BLaER1 (cell line): Measurements from ENCODE around the gene ENO2.
"Not testable (repeated sequence)": the region's sequence is repeated elsewhere in the genome, so short reads cannot be mapped to it uniquely, and the experiment has no call there.

Source experiments
- H3K27ac ChIP-seq: shearing (Covaris generic); formaldehyde crosslinking; 2 replicates; pipeline ENCODE4 v1.8.1; 2022
- H3K27me3 ChIP-seq: shearing (Covaris generic); formaldehyde crosslinking; 2 replicates; pipeline ENCODE4 v1.8.1; 2022
- H3K36me3 ChIP-seq: shearing (Covaris generic); formaldehyde crosslinking; 2 replicates; pipeline ENCODE4 v1.8.1; 2022
- H3K4me1 ChIP-seq: shearing (Covaris generic); formaldehyde crosslinking; 2 replicates; pipeline ENCODE4 v1.8.1; 2022
- H3K4me2 ChIP-seq: shearing (Covaris generic); formaldehyde crosslinking; 2 replicates; pipeline ENCODE4 v1.8.1; 2022
- H3K4me3 ChIP-seq: shearing (Covaris generic); formaldehyde crosslinking; 2 replicates; pipeline ENCODE4 v1.8.1; 2022
- H3K9ac ChIP-seq: shearing (Covaris generic); formaldehyde crosslinking; 2 replicates; pipeline ENCODE4 v1.8.1; 2022
- H3K9me3 ChIP-seq: shearing (Covaris generic); formaldehyde crosslinking; 2 replicates; pipeline ENCODE4 v1.8.1; 2022
- H4K20me1 ChIP-seq: shearing (Covaris generic); formaldehyde crosslinking; 2 replicates; pipeline ENCODE4 v1.8.1; 2022
- Cebpa-rat ChIP-seq: shearing (Covaris generic); IDR thresholded peaks from 2 replicates; pipeline ENCODE4 v1.8.1; 2022

Gene ENO2

DNA sequence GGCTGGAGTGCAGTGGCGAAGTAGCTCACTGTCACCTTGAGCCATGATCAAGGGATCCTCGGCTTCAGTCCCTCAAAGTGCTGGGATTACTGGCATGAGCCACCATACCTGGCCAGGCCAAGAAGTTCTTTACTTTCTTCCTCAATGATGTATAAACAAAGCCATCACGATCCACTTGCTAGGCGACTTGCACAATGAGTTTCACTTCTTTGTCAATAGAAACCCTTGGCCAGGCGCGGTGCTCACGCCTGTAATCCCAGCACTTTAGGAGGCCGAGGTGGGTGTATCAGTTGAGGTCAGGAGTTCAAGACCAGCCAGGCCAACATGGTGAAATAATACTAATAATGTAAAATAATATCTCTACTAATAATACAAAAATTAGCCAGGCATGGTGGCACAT, 26.9 kb upstream of the ENO2 start:
- TF ChIP-seq Cebpa-rat, result no peak
- no peak overlapping the region for H3K27ac ChIP-seq
- no peaks in the 10 kb centered on the region for H4K20me1 ChIP-seq
- no peak overlapping the region for H3K4me3 ChIP-seq
- H3K4me1 ChIP-seq, result peaks cover 20% of the 10 kb centered on the region
- H3K4me2 ChIP-seq, result no peak overlapping the region
- H3K27me3 ChIP-seq, result no peaks in the 10 kb centered on the region
- no peak overlapping the region for H3K9ac ChIP-seq
- H3K9me3 ChIP-seq, result no peaks in the 10 kb centered on the region
- H3K36me3 ChIP-seq, result peaks cover 27% of the 10 kb centered on the region

DNA sequence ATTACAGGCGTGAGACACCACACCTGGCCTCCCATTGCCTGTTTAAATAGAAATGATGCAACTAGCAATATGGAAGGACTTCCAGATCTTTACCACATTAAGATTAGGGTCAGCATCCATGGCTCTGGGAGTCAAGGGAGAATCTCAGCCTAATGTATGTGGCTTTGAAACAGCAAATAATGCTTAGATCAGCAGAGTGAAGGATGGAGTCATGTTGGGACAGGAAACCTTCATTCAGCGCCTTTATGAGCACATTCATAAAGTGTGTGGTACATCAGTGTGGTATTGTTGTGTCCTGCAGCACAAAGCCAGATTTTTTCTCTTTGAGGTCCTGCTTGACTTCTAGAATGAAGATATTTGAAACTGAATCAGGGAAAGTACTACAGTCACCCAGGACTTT, 26.0 kb upstream of the ENO2 start:
- Histone ChIP-seq H3K27me3 (no peaks in the 10 kb centered on the region), H3K9me3 (no peaks in the 10 kb centered on the region), H3K4me1 (peaks cover 20% of the 10 kb centered on the region), H3K36me3 (peaks cover 27% of the 10 kb centered on the region), H3K4me3 (no peak overlapping the region), H4K20me1 (no peaks in the 10 kb centered on the region), H3K27ac (no peak overlapping the region), H3K4me2 (no peak overlapping the region), H3K9ac (no peak overlapping the region)
- TF ChIP-seq Cebpa-rat, result no peak

DNA sequence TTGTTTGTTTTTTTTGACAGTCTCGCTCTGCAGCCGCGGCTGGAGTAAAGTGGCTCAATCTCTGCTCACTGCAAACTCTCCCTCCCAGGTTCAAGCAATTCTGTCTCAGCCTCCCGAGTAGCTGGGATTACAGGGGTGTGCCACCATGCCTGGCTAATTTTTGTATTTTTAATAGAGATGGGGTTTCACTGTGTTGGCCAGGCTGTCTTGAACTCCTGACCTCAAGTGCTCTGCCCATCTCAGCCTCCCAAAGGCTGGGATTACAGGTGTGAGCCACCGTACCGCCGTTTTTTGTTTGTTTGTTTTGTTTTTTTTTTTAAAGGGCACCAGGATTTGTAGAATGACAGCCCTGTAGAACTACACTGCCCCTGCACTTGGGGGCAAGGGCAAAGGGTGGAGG, 25.6 kb upstream of the ENO2 start:
- H3K4me3 ChIP-seq, H3K9me3 ChIP-seq, H3K9ac ChIP-seq, H3K27me3 ChIP-seq, H3K4me2 ChIP-seq, H4K20me1 ChIP-seq, H3K27ac ChIP-seq: not testable (repeated sequence)
- Histone ChIP-seq H3K4me1 (peaks cover 20% of the 10 kb centered on the region), H3K36me3 (peaks cover 24% of the 10 kb centered on the region)

GRCh38 chr12:6889775-6890573, 24.4 kb upstream of the ENO2 start:
- not testable (repeated sequence) for H3K9ac ChIP-seq, H4K20me1 ChIP-seq, H3K9me3 ChIP-seq, H3K27me3 ChIP-seq
- H3K4me3 ChIP-seq, result peak overlapping the region; percentile 68; the same call in 1 of the 2 replicates
- peak overlapping the region; percentile 82 for H3K27ac ChIP-seq
- H3K36me3 ChIP-seq, result peaks cover 12% of the 10 kb centered on the region
- peak overlapping the region; percentile 95 for H3K4me2 ChIP-seq
- peaks cover 20% of the 10 kb centered on the region for H3K4me1 ChIP-seq

DNA sequence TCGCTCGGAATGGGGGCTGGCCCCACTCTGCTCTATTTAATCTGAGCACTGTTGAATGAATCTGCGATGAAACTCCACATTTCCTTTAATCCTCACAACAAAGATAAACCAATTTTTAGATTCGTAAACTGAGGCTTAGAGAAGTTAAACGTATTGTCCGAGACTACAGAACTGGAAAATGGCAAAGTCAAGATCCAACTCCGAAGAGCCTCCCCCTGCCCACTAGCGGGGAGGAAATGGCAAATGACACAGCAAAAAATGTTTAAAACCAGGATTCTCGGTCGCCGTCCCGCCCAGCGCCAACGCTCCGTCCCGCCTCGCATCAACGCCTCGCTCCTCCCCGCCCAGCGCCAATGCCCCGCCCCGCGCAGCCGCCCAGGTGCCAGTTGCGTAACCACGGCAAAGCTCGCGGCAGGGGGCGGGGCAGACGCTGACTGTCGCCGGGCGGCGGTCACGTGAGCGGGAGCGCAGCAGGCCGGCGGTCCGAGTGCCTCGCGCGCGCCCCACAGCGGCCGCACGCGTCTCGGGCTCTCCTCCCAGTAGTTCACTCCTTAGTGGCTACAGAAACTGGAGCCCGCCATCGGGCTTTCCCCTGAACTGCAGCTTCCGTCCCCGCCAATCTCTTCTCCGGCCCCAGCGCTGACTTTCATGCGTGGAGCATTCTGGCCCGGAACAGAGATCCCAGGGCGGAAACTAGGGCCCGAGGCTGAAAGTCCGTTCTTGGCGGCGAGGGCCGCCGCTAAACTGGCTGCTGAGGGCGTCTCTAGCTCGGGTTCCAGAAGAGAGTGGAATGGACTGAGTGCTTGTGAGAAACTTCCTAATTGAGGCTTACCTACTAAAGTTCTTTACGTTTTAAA, 23.4 kb upstream of the ENO2 start:
- Histone ChIP-seq H3K9me3 (no peaks in the 10 kb centered on the region), H3K4me2 (peak overlapping the region; percentile 95), H3K4me3 (peak overlapping the region; percentile 68), H3K4me1 (peaks cover 20% of the 10 kb centered on the region), H3K36me3 (peaks cover 5% of the 10 kb centered on the region; the same call in 1 of the 2 replicates), H3K9ac (peak overlapping the region; percentile 90), H3K27ac (peak overlapping the region; percentile 94), H4K20me1 (no peaks in the 10 kb centered on the region), H3K27me3 (no peaks in the 10 kb centered on the region)
- peak; percentile 100 for TF ChIP-seq Cebpa-rat

DNA sequence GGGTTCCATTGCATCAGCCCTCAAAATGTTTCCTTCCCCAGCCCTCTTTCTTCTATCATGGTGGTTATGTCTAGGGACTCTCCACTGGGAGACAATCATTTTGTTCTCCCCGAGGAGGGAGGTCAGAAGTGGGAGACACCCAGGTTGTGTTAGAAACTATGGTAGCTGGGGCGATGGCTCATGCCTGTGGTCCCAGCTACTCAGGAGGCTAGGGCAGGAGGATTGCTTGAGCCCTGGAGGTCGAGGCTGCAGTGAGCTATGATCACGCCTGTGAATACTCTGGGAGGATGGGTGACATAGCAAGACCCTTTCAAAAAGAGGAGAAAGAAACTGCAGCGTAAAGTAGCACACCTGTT, 22.8 kb upstream of the ENO2 start:
- H3K4me2 ChIP-seq, result peak overlapping the region; percentile 95
- H4K20me1 ChIP-seq, result no peaks in the 10 kb centered on the region
- peak overlapping the region; percentile 90 for H3K9ac ChIP-seq
- no peaks in the 10 kb centered on the region for H3K27me3 ChIP-seq
- H3K4me3 ChIP-seq, result peak overlapping the region; percentile 68
- no peaks in the 10 kb centered on the region for H3K9me3 ChIP-seq
- H3K4me1 ChIP-seq, result peaks cover 20% of the 10 kb centered on the region
- H3K27ac ChIP-seq, result peak overlapping the region; percentile 94
- H3K36me3 ChIP-seq, result peaks cover 5% of the 10 kb centered on the region; the same call in 1 of the 2 replicates
- TF ChIP-seq Cebpa-rat, result no peak

GRCh38 chr12:6892683-6893082, 21.7 kb upstream of the ENO2 start:
- not testable (repeated sequence) for H3K9ac ChIP-seq, H3K4me2 ChIP-seq, H3K27ac ChIP-seq, H3K9me3 ChIP-seq, H4K20me1 ChIP-seq, H3K36me3 ChIP-seq, H3K27me3 ChIP-seq, H3K4me3 ChIP-seq
- H3K4me1 ChIP-seq, result peaks cover 20% of the 10 kb centered on the region

DNA sequence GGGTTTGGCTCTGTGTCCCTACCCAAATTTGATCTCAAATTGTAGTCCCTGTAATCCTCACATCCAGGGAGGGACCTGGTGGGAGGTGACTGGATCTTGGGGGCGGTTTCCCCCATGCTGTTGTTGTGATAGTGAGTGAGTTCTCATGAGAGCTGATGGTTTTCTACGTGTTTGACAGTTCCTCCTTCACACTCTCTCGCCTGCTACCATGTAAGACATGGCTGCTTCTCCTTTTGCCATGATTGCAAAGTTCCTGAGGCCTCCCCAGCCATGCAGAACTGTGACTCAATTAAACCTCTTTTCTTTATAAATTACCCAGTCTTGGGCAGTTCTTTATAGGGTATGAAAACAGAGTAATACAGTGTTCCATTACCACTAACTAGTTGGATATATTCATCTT, 20.1 kb upstream of the ENO2 start:
- Histone ChIP-seq H3K4me3 (no peak overlapping the region), H3K9me3 (no peaks in the 10 kb centered on the region), H3K4me2 (no peak overlapping the region), H3K27me3 (no peaks in the 10 kb centered on the region), H4K20me1 (no peaks in the 10 kb centered on the region), H3K36me3 (no peaks in the 10 kb centered on the region), H3K9ac (no peak overlapping the region), H3K4me1 (peaks cover 20% of the 10 kb centered on the region), H3K27ac (no peak overlapping the region)
- TF ChIP-seq Cebpa-rat, result no peak

GRCh38 chr12:6896846-6897435, 17.4 kb upstream of the ENO2 start:
- Histone ChIP-seq H3K27me3 (no peaks in the 10 kb centered on the region), H3K9me3 (no peaks in the 10 kb centered on the region), H3K4me3 (no peak overlapping the region), H3K36me3 (no peaks in the 10 kb centered on the region), H3K4me2 (no peak overlapping the region), H3K27ac (no peak overlapping the region), H4K20me1 (no peaks in the 10 kb centered on the region), H3K9ac (no peak overlapping the region), H3K4me1 (peaks cover 10% of the 10 kb centered on the region)
- TF ChIP-seq Cebpa-rat, result no peak

DNA sequence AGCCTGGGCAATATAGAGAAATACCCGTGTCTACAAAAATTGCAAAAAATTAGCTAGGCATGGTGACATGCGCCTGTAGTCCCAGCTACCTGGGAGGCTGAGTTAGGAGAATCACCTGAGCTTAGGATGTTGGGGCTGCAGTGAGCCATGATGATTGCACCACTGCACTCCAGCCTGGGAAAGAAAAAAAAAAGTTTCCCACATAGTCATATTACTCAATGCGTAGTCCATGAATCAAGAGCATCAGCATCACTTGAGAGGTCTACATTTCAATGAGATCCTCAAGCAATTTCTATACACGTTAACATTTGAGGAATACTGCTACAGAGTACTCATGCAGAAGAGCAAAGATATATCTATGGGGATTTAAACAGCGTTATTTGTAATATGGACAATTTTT, 15.0 kb upstream of the ENO2 start:
- H3K9me3 ChIP-seq, result no peaks in the 10 kb centered on the region
- no peaks in the 10 kb centered on the region for H4K20me1 ChIP-seq
- H3K9ac ChIP-seq, result no peak overlapping the region
- H3K4me2 ChIP-seq, result no peak overlapping the region
- TF ChIP-seq Cebpa-rat, result no peak
- peaks cover 17% of the 10 kb centered on the region for H3K4me1 ChIP-seq
- no peaks in the 10 kb centered on the region for H3K36me3 ChIP-seq
- H3K27ac ChIP-seq, result no peak overlapping the region
- H3K27me3 ChIP-seq, result no peaks in the 10 kb centered on the region
- no peak overlapping the region for H3K4me3 ChIP-seq
